ENCODE data around the gene TMEM132C. TPM values are rescaled to one million over a fixed set of nuclear protein-coding genes. Genes with fewer than 3 reads are reported as not detected.

The TMEM132C gene
- total and polyA plus RNA-seq, 2 of the 8 experiments (the other 6 are each of a cell fraction or from before 2014, with no cell fraction given) = 0.23 to 0.76 TPM

DNA sequence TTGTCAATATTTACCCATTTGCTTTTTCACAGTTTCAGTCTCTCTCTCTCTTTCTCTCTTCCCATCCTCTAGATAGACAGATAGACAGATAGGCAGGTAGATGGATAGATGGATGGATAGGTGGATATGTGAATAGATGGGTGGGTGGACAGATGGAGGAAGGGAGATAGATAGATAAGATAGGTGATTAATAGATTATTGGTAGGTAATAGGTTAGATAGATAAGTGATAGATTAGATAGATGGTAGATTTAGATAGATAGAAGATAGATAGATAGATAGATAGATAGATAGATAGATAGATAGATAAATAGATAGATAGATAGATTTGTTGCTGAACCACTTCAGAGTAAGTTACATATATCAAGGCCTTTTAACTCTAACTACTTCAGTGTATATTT, 408.6 kb downstream of the TMEM132C start:
- Histone ChIP-seq H3K4me2 (ENCODE audit: insufficient read depth in 1 of 2, low read depth in 2 of 2, low read length in 2 of 2) (no peak overlapping the region), H3K23ac (ENCODE audit: insufficient read length) (no peak overlapping the region), H3K27ac (ENCODE audit: low read depth, low read length) (no peak overlapping the region), H2BK5ac (ENCODE audit: low read depth, low read length) (no peak overlapping the region), H4K8ac (ENCODE audit: extremely low read depth, insufficient read depth, low read length) (no peak overlapping the region), H3K79me1 (ENCODE audit: low read depth, low read length) (no peaks in the 10 kb centered on the region), H2AK5ac (ENCODE audit: low read depth, low read length) (no peak overlapping the region), H3K4ac (replicated peaks; ENCODE audit: insufficient read length, low read depth, low read length) (no peak overlapping the region), H3K79me2 (ENCODE audit: control insufficient read depth in 1 of 2, insufficient read depth in 2 of 2, low read length in 2 of 2) (no peaks in the 10 kb centered on the region), H3K4me1 (replicated peaks in 1 of 4; ENCODE audit: control insufficient read depth in 3 of 4, insufficient read depth in 4 of 4, low read length in 3 of 4) (no peaks in the 10 kb centered on the region; a peak in 1 of 7 replicates), H3K23me2 (ENCODE audit: low read depth, low read length) (no peaks in the 10 kb centered on the region; the same call in 1 of the 2 replicates), H3K4me3 (ENCODE audit: extremely low read depth in 1 of 4, insufficient read depth in 2 of 4, low read depth in 3 of 4, low read length in 4 of 4) (no peak overlapping the region), H3K36me3 (ENCODE audit: control insufficient read depth in 2 of 4, insufficient read depth in 4 of 4, low read length in 3 of 4) (no peaks in the 10 kb centered on the region), H3K9ac (replicated peaks in 1 of 4; ENCODE audit: extremely low read depth in 1 of 4, low read depth in 3 of 4, low read length in 3 of 4) (no peak overlapping the region), H2BK12ac (ENCODE audit: low read depth, low read length) (no peak overlapping the region), H4K91ac (replicated peaks; ENCODE audit: insufficient read length, low read length) (no peak overlapping the region), H2BK15ac (ENCODE audit: low read length) (no peak overlapping the region), H3K14ac (ENCODE audit: insufficient read length) (no peak overlapping the region), H3K56ac (replicated peaks; ENCODE audit: insufficient read length, low read depth, low read length) (no peak overlapping the region), H3K18ac (ENCODE audit: extremely low read depth, low read length) (no peak overlapping the region), H4K5ac (ENCODE audit: insufficient read length, low read depth, low read length) (no peak overlapping the region), H2AFZ (ENCODE audit: low read length) (no peak overlapping the region), H2BK20ac (ENCODE audit: low read length) (no peak overlapping the region), H4K20me1 (replicated peaks in 1 of 2; ENCODE audit: control insufficient read depth in 1 of 2, insufficient read depth in 2 of 2, low read length in 2 of 2) (no peaks in the 10 kb centered on the region), H2BK120ac (replicated peaks; ENCODE audit: low read depth, low read length) (no peak overlapping the region), H3K27me3 (replicated peaks in 1 of 4; ENCODE audit: control insufficient read depth in 3 of 4, extremely low read depth in 1 of 4, insufficient read depth in 3 of 4, low read length in 3 of 4) (no peaks in the 10 kb centered on the region), H3K9me3 (ENCODE audit: insufficient read depth in 2 of 2, low read depth in 1 of 2, low read length in 1 of 2) (0 out of 4 replicates have a peak, but pooled peaks cover 4% of the 10 kb centered on the region in 2 experiments)
- CTCF ChIA-PET (ENCODE audit: partially characterized antibody) = no interaction called here
- POLR2A ChIA-PET (ENCODE audit: partially characterized antibody) = no interaction called here
- FAIRE-seq (no peak), DNase-seq (ENCODE audit: low read depth in 1 of 2, low spot score in 2 of 2) (no peak)
- TF ChIP-seq SIRT6 (IDR thresholded peaks at IDR 0.05; ENCODE audit: low read length) = no peak
- no peak for TF ChIP-seq CHD2 (IDR thresholded peaks at IDR 0.05; ENCODE audit: low read length)
